SK-N-SH (cell line): Measurements from ENCODE around the gene NIPAL4. TPM values are rescaled to one million over a fixed set of nuclear protein-coding genes. Genes with fewer than 3 reads are reported as not detected.

ENCODE experiments used
- CTCF ChIA-PET: fragments of 300-600, 350-600 bp; formaldehyde crosslinking; extraction: SDS; loops from one replicate; lab custom pipeline; 2021; lab: Yijun Ruan, JAX
- POLR2A ChIA-PET: fragments of 350-600 bp; sonication (Branson Sonifier 250); formaldehyde crosslinking; extraction: SDS; loops from one replicate; lab custom pipeline; 2020; ENCODE audit warnings: antibody characterized with exemption, inconsistent platforms; lab: Yijun Ruan, JAX
- DNase-seq: peaks from one replicate; pipeline ENCODE4 v3.0.0; 2012
- H2AFZ ChIP-seq: fragments of 200-600 bp; sonication (generic); 2 replicates; pipeline ENCODE4 v1.8.1; 2016; ENCODE audit warnings: antibody characterized with exemption, mild to moderate bottlenecking, low read depth
- H3F3A ChIP-seq: fragments of 200-600 bp; sonication (generic); replicated peaks from 2 replicates; pipeline ENCODE3; 2016; ENCODE audit warnings: antibody characterized with exemption, mild to moderate bottlenecking; ENCODE audit not compliant: insufficient read depth
- H3K27ac ChIP-seq, 2 experiments: fragments of 200-500 bp in 1 of 2; fragments of 200-600 bp in 1 of 2; sonication (Bioruptor generic) in 1 of 2; sonication (generic), shearing (Covaris generic) in 1 of 2; 2 replicates each; pipeline versions ENCODE4 v1.5.1 to v1.6.1; 2014 to 2016; ENCODE audit warnings: low read depth in 2 of 2, inconsistent platforms in 1 of 2, low read length in 1 of 2, mild to moderate bottlenecking in 1 of 2, mixed read lengths in 1 of 2
- H3K27me3 ChIP-seq: fragments of 200-600 bp; sonication (generic), shearing (Covaris generic); 2 replicates; pipeline ENCODE4 v1.6.1; 2016; ENCODE audit warnings: mixed run types; ENCODE audit not compliant: insufficient read depth
- H3K36me3 ChIP-seq, 2 experiments: fragments of 200-500 bp in 1 of 2; fragments of 200-600 bp in 1 of 2; sonication (Bioruptor generic) in 1 of 2; sonication (generic) in 1 of 2; replicated peaks in 1 of 2; 2 replicates each; pipeline versions ENCODE3 to v1.5.1; 2014 to 2016; ENCODE audit warnings: low read length in 1 of 2, mild to moderate bottlenecking in 1 of 2; ENCODE audit not compliant: insufficient read depth in 2 of 2, control insufficient read depth in 1 of 2
- H3K4me1 ChIP-seq, 2 experiments: fragments of 200-500 bp in 1 of 2; fragments of 200-600 bp in 1 of 2; sonication (Bioruptor generic) in 1 of 2; sonication (generic), shearing (Covaris generic) in 1 of 2; 2 replicates each; pipeline versions ENCODE4 v1.5.1 to v1.6.1; 2014 to 2016; ENCODE audit warnings: low read depth in 1 of 2, low read length in 1 of 2, mixed run types in 1 of 2; ENCODE audit not compliant: insufficient read depth in 2 of 2, control insufficient read depth in 1 of 2
- H3K4me2 ChIP-seq: fragments of 200-600 bp; sonication (generic), shearing (Covaris generic); 2 replicates; pipeline ENCODE4 v1.6.1; 2017; ENCODE audit warnings: mixed run types
- H3K4me3 ChIP-seq, 2 experiments: fragments of 200-500 bp in 1 of 2; fragments of 200-600 bp in 1 of 2; sonication (Bioruptor generic) in 1 of 2; sonication (generic), shearing (Covaris generic) in 1 of 2; 2 replicates each; pipeline versions ENCODE4 v1.5.1 to v1.8.1; 2014 to 2016; ENCODE audit warnings: low read depth in 2 of 2, inconsistent platforms in 1 of 2, low read length in 1 of 2, mild to moderate bottlenecking in 1 of 2, mixed read lengths in 1 of 2, moderate library complexity in 1 of 2
- H3K79me2 ChIP-seq: fragments of 200-600 bp; sonication (generic); 2 replicates; pipeline ENCODE4 v1.8.1; 2017; ENCODE audit warnings: mild to moderate bottlenecking; ENCODE audit not compliant: insufficient read depth
- H3K9ac ChIP-seq: fragments of 200-600 bp; sonication (generic); 2 replicates; pipeline ENCODE4 v1.6.1; 2017; ENCODE audit warnings: mixed run types
- H3K9me2 ChIP-seq: fragments of 200-600 bp; sonication (generic); 2 replicates; pipeline ENCODE4 v1.6.1; 2017; ENCODE audit warnings: mixed run types
- H3K9me3 ChIP-seq: fragments of 200-600 bp; sonication (generic); 2 replicates; pipeline ENCODE4 v1.6.1; 2017; ENCODE audit warnings: mixed run types, mild to moderate bottlenecking, moderate library complexity
- H4K20me1 ChIP-seq: fragments of 200-600 bp; sonication (generic); 2 replicates; pipeline ENCODE4 v1.6.1; 2017; ENCODE audit warnings: mild to moderate bottlenecking, mixed run types; ENCODE audit not compliant: insufficient read depth
- CTCF ChIP-seq: fragments of 200-600 bp; sonication (generic); IDR thresholded peaks from 2 replicates; pipeline ENCODE4 v1.6.1; 2017; ENCODE audit warnings: antibody characterized with exemption, mild to moderate bottlenecking, moderate library complexity
- ELF1 ChIP-seq: IDR thresholded peaks from 2 replicates; pipeline ENCODE4 v1.4.0; 2012
- EP300 ChIP-seq, 2 experiments: IDR thresholded peaks; 2 replicates each; pipeline versions ENCODE4 v1.4.0 to v1.6.1; 2012; ENCODE audit warnings: borderline replicate concordance in 1 of 2, low read depth in 1 of 2, low read length in 1 of 2
- EZH2phosphoT487 ChIP-seq: fragments of 200-600 bp; sonication (generic); IDR thresholded peaks from 2 replicates; pipeline ENCODE4 v1.6.1; 2017; ENCODE audit warnings: low read depth, mixed run types, mild to moderate bottlenecking, antibody characterized with exemption, moderate library complexity, borderline replicate concordance
- FOXJ3 ChIP-seq: sonication (generic); formaldehyde crosslinking; IDR thresholded peaks from 2 replicates; pipeline ENCODE4 v1.5.1; 2020; ENCODE audit warnings: mild to moderate bottlenecking, missing genetic modification reagents
- GABPA ChIP-seq: IDR thresholded peaks from 2 replicates; pipeline ENCODE4 v1.4.0; 2012; ENCODE audit warnings: low read depth, mild to moderate bottlenecking
- GATA2 ChIP-seq: sonication (generic); formaldehyde crosslinking; IDR thresholded peaks from 2 replicates; pipeline ENCODE4 v1.5.0; 2020; ENCODE audit warnings: mild to moderate bottlenecking, missing genetic modification reagents
- JUND ChIP-seq: IDR thresholded peaks from 2 replicates; pipeline ENCODE4 v1.4.0; 2012
- MEF2A ChIP-seq: IDR thresholded peaks from 2 replicates; pipeline ENCODE4 v1.4.0; 2012; ENCODE audit warnings: low read depth, borderline replicate concordance
- MXI1 ChIP-seq: IDR thresholded peaks from 2 replicates; pipeline ENCODE4 v1.6.1; 2012; ENCODE audit warnings: mild to moderate bottlenecking, low read depth, low read length, improper control_type of control experiment
- NFIC ChIP-seq: IDR thresholded peaks from 2 replicates; pipeline ENCODE4 v1.4.0; 2012; ENCODE audit warnings: borderline replicate concordance
- POLR2AphosphoS5 ChIP-seq: IDR thresholded peaks from 2 replicates; pipeline ENCODE4 v1.6.1; 2012; ENCODE audit warnings: low read depth, low read length
- RCOR1 ChIP-seq: fragments of 150-350 bp; IDR thresholded peaks from 2 replicates; pipeline ENCODE4 v1.6.1; 2017; ENCODE audit warnings: antibody characterized with exemption, low read length
- RFX5 ChIP-seq: IDR thresholded peaks from 2 replicates; pipeline ENCODE4 v1.6.1; 2012; ENCODE audit warnings: mild to moderate bottlenecking, improper control_type of control experiment, low read length
- RXRA ChIP-seq: IDR thresholded peaks from 2 replicates; pipeline ENCODE4 v1.4.0; 2012; ENCODE audit warnings: low read depth, mild to moderate bottlenecking, borderline replicate concordance
- SIN3A ChIP-seq: IDR thresholded peaks from 2 replicates; pipeline ENCODE4 v1.6.1; 2012; ENCODE audit warnings: low read depth, mild to moderate bottlenecking, low read length, moderate library complexity, borderline replicate concordance
- SMC3 ChIP-seq: IDR thresholded peaks from 2 replicates; pipeline ENCODE4 v1.6.1; 2012; ENCODE audit warnings: low read depth, low read length, improper control_type of control experiment
- TAF1 ChIP-seq: IDR thresholded peaks from 2 replicates; pipeline ENCODE4 v1.6.1; 2012; ENCODE audit warnings: low read depth, mild to moderate bottlenecking, low read length, moderate library complexity, borderline replicate concordance
- TCF12 ChIP-seq: IDR thresholded peaks from 2 replicates; pipeline ENCODE4 v1.4.0; 2012
- TEAD4 ChIP-seq: IDR thresholded peaks from 2 replicates; pipeline ENCODE4 v1.4.0; 2012; ENCODE audit warnings: mild to moderate bottlenecking, borderline replicate concordance; ENCODE audit not compliant: insufficient read depth
- USF1 ChIP-seq: IDR thresholded peaks from 2 replicates; pipeline ENCODE4 v1.4.0; 2012; ENCODE audit warnings: low read depth, borderline replicate concordance
- WGBS: methylation state at CpG from one replicate; pipeline ENCODE4 v1.1.6; 2017; ENCODE audit warnings: low lambda C conversion rate; 5-methylcytosine and 5-hydroxymethylcytosine counted together
- polyA plus RNA-seq, 3 experiments: library from polyadenylated mRNA; depleted of rRNA; stranded (reverse); fragments of >200 nt; gene quantifications; 2 replicates each; pipeline ENCODE4 v1.2.3, GENCODE V29; 2012

Gene NIPAL4
- polyA plus RNA-seq, 1 of the 3 experiments (the other 2 are of a cell fraction): 2.3 TPM

GRCh38 chr5:157521704-157522029 lies 61.7 kb downstream of the NIPAL4 start:
- Histone ChIP-seq H3K4me3 (no peak overlapping the region), H3K9me3 (no peaks in the 10 kb centered on the region), H4K20me1 (no peaks in the 10 kb centered on the region; the same call in 1 of the 2 replicates), H3F3A (peaks cover 43% of the 10 kb centered on the region), H3K36me3 (peaks cover 6 to 60% of the 10 kb centered on the region in 2 experiments), H3K79me2 (peaks cover 80% of the 10 kb centered on the region), H3K27ac (peak overlapping the region in 1 of 2 experiments; percentile 38; a peak in 1 of 4 replicates), H3K9ac (no peak overlapping the region), H3K9me2 (no peaks in the 10 kb centered on the region), H3K4me1 (peaks cover 9 to 17% of the 10 kb centered on the region in 2 experiments; a peak in 3 of 4 replicates), H3K27me3 (no peaks in the 10 kb centered on the region), H2AFZ (no peak overlapping the region), H3K4me2 (no peak overlapping the region)
- no peak for TF ChIP-seq EP300 (IDR thresholded peaks at IDR 0.05; ENCODE audit: borderline replicate concordance in 1 of 2, low read depth in 1 of 2, low read length in 1 of 2)
- no peak for TF ChIP-seq USF1
- TF ChIP-seq TEAD4: no peak
- TF ChIP-seq SMC3: no peak
- no peak for TF ChIP-seq MXI1
- no peak for TF ChIP-seq RXRA
- no peak for TF ChIP-seq EZH2phosphoT487
- TF ChIP-seq CTCF: no peak
- no peak for TF ChIP-seq FOXJ3
- TF ChIP-seq NFIC: no peak
- no peak for TF ChIP-seq MEF2A
- no peak for TF ChIP-seq JUND
- WGBS: 93% methylated on average over 4 of the region's 5 CpGs
- ChIA-PET CTCF (no interaction called here), POLR2A (no interaction called here)
- DNase-seq: no peak

- no peak overlapping the region for H2AFZ ChIP-seq
- POLR2A ChIA-PET: no interaction called here
These were observed 64.0 kb downstream of the NIPAL4 start for GRCh38 chr5:157523976-157524375.

More at GRCh38 chr5:157523976-157524375, 64.0 kb downstream of the NIPAL4 start:
- Histone ChIP-seq H4K20me1 (peaks cover 4% of the 10 kb centered on the region; the same call in 1 of the 2 replicates), H3K9ac (no peak overlapping the region), H3K4me1 (peaks cover 4 to 7% of the 10 kb centered on the region in 2 experiments; a peak in 1 of 4 replicates), H3F3A (peaks cover 23% of the 10 kb centered on the region), H3K9me3 (no peaks in the 10 kb centered on the region), H3K9me2 (no peaks in the 10 kb centered on the region), H3K4me2 (no peak overlapping the region), H3K27ac (peak overlapping the region in 1 of 2 experiments; percentile 13; a peak in 1 of 4 replicates), H3K27me3 (no peaks in the 10 kb centered on the region), H3K4me3 (no peak overlapping the region), H3K79me2 (peaks cover 100% of the 10 kb centered on the region), H3K36me3 (peaks cover 11 to 68% of the 10 kb centered on the region in 2 experiments)
- 72% methylated on average over 2 of the region's 4 CpGs for WGBS
- CTCF ChIA-PET: interaction anchor here (1.2 to 1.3 kb wide), 2 partner anchors 17 to 195 kb away, joined by 3 to 4 read pairs; no protein-coding TSS in a partner anchor
- DNase-seq: no peak
- TF ChIP-seq ELF1 (no peak), MXI1 (no peak), SIN3A (no peak), RCOR1 (no peak), NFIC (no peak), RFX5 (no peak), CTCF (no peak), POLR2AphosphoS5 (no peak), SMC3 (no peak), GABPA (no peak), MEF2A (no peak), USF1 (no peak), GATA2 (CRISPR knock-in tag) (no peak), TAF1 (no peak), FOXJ3 (no peak), TCF12 (no peak), RXRA (no peak)
